HepG2 (cell line): ENCODE results near the gene FIZ1.

Source experiments
- CCAR2 ChIP-seq: fragments of 200-400 bp; formaldehyde crosslinking; optimal IDR thresholded peaks from 2 replicates; pipeline ENCODE3; 2018; ENCODE audit warnings: low read depth, mild to moderate bottlenecking, low read length, moderate library complexity
- CHD4 ChIP-seq: fragments of 200-600 bp; sonication (generic); IDR thresholded peaks from 2 replicates; pipeline ENCODE4 v1.7.0; 2017; ENCODE audit warnings: mild to moderate bottlenecking, low read length, borderline replicate concordance
- CREM ChIP-seq, 2 experiments: sonication (generic) in 1 of 2; formaldehyde crosslinking in 1 of 2; IDR thresholded peaks; 2 replicates each; pipeline versions ENCODE4 v1.4.0 to v1.6.1; 2016 to 2020; ENCODE audit warnings: antibody characterized with exemption in 1 of 2, mild to moderate bottlenecking in 1 of 2, missing genetic modification reagents in 1 of 2
- CTCF ChIP-seq: sonication (generic); formaldehyde crosslinking; IDR thresholded peaks from 2 replicates; pipeline ENCODE4 v1.5.0; 2020; ENCODE audit warnings: mild to moderate bottlenecking, missing genetic modification reagents, moderate library complexity
- HMG20A ChIP-seq: IDR thresholded peaks from 2 replicates; pipeline ENCODE4 v1.6.1; 2016; ENCODE audit warnings: borderline replicate concordance
- PATZ1 ChIP-seq: sonication (generic); formaldehyde crosslinking; IDR thresholded peaks from 2 replicates; pipeline ENCODE4 v1.4.0; 2020; ENCODE audit warnings: missing genetic modification reagents
- PBX2 ChIP-seq: IDR thresholded peaks from 2 replicates; pipeline ENCODE4 v1.6.1; 2016; ENCODE audit warnings: control low read depth
- SMYD3 ChIP-seq: sonication (generic); formaldehyde crosslinking; IDR thresholded peaks from 2 replicates; pipeline ENCODE4 v1.8.1; 2023; ENCODE audit warnings: mild to moderate bottlenecking, missing genetic modification reagents
- SRF ChIP-seq: IDR thresholded peaks from 2 replicates; pipeline ENCODE4 v1.6.1; 2011; ENCODE audit warnings: mild to moderate bottlenecking, low read depth, low read length, moderate library complexity
- TMF1 ChIP-seq: sonication (generic); formaldehyde crosslinking; IDR thresholded peaks from 2 replicates; pipeline ENCODE4 v1.8.1; 2022; ENCODE audit warnings: low read depth, missing genetic modification reagents
- YEATS2 ChIP-seq: sonication (generic); formaldehyde crosslinking; IDR thresholded peaks from 2 replicates; pipeline ENCODE4 v1.4.0; 2020; ENCODE audit warnings: missing genetic modification reagents, borderline replicate concordance
- ZBTB7A ChIP-seq: sonication (generic); formaldehyde crosslinking; IDR thresholded peaks from 2 replicates; pipeline ENCODE4 v1.8.0; 2022; ENCODE audit warnings: mild to moderate bottlenecking, missing genetic modification reagents
- ZNF230 ChIP-seq: sonication (generic); formaldehyde crosslinking; IDR thresholded peaks from 2 replicates; pipeline ENCODE4 v1.4.0; 2020; ENCODE audit warnings: mild to moderate bottlenecking, missing genetic modification reagents
- ZNF768 ChIP-seq: sonication (generic); formaldehyde crosslinking; IDR thresholded peaks from 2 replicates; pipeline ENCODE4 v1.4.0; 2020; ENCODE audit warnings: missing genetic modification reagents

GRCh38 chr19:55646889-55647731 lies 47.8 kb upstream of the FIZ1 start:
- TF ChIP-seq ZNF768 (CRISPR knock-in tag) (no peak), TMF1 (CRISPR knock-in tag) (no peak), PATZ1 (no peak), SMYD3 (CRISPR knock-in tag) (no peak), CTCF (CRISPR knock-in tag) (no peak), HMG20A (CRISPR knock-in tag) (no peak), ZNF230 (CRISPR knock-in tag) (no peak), ZBTB7A (CRISPR knock-in tag) (no peak), YEATS2 (CRISPR knock-in tag) (no peak), CREM (IDR thresholded peaks at IDR 0.05) (no peak), CREM (CRISPR knock-in tag; IDR thresholded peaks at IDR 0.05) (no peak), CCAR2 (no peak), SRF (no peak), CHD4 (no peak), PBX2 (CRISPR knock-in tag) (no peak)
